HG03432 (cell line): ENCODE measurements around the gene NFKB1.

Experiments
- ATAC-seq: cut with Tn5 transposase; IDR thresholded peaks from one replicate; pipeline ENCODE4 v1.9.1; 2021; ENCODE audit warnings: mild to moderate bottlenecking, moderate library complexity; ENCODE audit not compliant: unreplicated experiment

NFKB1 gene

GRCh38 chr4:102620697-102621497 is 119.7 kb downstream of the NFKB1 start:
- ATAC-seq = peak; percentile 69

DNA sequence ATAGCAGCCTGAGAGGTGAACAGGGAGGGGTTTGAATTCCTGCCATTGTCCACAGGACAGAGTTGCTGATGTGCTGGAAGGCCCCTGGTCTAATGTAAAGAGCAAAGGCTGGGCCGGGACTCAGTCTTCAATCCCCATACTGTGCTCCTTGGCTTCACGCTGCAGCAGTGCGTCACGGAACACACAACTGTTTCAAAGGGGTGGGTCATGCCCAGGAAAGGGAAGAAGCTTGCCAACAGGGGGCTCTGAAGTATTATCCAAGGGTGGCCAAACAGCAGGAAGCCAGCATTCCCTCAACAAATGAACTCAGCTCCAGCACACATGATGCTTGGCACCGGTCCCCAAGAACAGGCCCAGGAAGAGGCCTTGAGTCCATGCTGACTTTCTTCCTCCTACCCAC is 122.5 kb downstream of the NFKB1 start:
- ATAC-seq = no peak

DNA sequence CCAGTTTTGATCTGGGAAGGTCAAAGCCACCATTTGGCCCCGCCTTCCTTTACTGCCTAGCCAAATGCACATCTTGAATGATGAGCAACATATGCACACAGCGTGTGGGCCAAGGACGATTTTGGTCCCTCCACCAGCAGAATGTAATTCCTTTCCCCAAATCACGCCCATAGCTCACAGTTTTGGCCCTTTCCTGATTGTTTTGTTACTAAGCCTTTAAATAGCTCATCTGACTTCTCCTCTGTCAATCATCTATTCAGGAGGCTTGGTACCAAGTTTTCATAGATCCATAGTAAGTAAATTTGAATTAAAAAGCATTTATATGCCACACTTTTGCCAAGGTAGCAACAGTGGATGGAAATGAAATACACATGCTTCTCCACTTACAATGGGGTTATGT is 123.3 kb downstream of the NFKB1 start:
- no peak for ATAC-seq

GRCh38 chr4:102625232-102625930 is 124.2 kb downstream of the NFKB1 start:
- ATAC-seq = peak; percentile 92

DNA sequence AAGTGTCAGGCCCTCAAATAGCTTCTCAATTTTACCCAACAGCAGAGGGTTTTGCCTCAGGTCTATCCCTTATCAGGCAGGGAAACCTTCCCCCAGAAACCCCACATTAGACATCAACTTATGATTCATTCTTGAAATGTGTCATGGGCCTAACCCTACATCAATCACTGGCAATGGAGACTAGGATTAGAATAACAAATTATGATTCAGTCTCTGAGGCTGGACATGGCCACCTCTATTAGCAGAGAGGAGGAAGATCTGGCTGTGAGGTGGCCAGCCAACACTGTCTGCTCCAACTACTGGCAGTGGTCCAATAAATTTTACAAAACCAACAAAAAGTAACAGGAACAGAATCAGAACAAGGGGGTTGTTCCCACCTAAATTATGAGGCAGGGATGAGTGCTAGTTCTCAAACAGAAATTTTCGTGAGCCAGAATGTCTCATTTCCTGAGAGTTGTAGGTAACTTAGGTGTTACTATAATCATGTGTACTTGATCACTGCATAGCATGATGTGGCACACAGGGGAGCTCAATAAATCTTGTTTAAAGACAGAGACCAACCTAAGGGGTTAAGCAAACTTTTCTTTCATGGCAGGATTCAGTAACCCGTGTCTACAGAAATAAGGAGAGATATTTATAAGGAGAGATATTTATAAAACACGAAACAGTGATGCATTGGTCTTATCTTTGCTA is 126.8 kb downstream of the NFKB1 start:
- peak; percentile 53 for ATAC-seq

GRCh38 chr4:102629673-102630072 is 128.5 kb downstream of the NFKB1 start:
- ATAC-seq = no peak

DNA sequence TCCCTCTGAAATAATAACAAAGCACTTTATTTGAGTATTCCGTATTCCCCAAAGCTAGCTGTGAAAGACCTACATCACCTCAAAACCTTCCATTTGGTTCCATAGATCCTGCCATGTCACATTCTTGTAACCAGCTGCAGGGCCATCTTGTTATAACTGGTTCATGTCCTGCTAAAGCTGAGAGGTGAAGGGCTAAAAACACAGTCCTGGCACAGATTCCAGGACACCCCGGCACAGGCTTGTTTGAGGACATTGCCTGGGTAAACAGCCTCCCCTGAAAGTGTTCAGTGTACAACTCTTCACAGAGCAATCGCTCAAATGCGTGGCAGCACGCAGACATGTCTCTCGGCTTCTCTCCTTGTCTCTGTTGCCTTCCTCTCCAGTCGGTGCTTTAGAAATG is 130.5 kb downstream of the NFKB1 start:
- ATAC-seq = no peak

DNA sequence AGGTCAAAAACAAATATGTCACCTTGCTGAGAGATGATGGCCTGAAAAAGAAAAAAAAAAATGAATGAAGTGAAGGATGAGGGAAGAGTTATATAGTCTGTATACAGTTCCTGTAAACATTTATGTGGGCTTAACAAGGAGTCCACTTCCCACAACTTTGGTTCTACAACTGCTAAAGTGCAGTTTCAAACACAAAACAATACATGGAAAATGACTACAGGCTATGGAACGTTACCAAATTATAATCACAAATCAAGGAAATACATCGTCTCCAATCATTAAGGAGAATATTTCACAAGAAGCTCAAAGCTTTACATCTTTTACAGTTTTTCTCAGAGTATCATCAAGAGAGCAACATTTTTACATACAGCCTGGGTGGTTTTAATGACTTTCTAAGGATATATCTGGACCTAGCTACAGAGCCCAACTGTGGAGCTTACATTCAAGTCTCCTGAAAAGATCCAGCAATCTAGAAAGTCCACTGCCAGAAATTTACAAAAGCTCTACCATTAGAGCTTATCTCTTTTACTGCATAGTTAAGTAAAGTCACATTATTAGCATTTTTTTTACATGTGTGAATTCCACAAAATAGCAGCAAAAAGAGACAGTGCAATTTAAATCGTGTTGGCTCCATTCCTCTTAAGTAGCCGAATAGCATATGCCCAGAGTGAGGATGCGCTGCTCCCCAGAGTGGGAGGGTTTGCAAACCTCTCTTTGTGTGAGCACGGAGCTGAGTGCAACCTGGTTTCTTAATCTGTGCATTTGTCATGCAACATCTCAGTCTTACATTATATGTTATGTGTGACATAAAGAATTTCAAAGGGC is 131.3 kb downstream of the NFKB1 start:
- ATAC-seq = no peak

DNA sequence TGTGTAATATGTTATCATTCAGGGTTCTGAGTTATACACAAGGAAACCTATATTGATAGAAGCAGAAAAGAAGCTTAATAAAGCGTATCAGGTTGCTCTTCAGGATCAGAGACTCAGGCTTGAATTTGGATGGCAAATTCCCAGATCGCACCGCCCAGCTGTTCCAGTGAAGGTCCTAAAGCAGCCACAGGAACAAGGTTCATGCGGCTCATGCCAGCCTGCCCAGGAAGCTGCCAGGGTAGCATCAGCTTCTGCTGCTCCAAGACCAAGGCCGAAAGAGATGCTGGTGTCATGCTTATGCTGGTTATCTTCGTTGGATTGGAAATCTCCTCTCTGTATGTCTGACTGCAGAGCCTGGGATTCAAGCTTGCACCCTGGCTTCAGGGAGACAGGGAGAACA is 131.9 kb downstream of the NFKB1 start:
- no peak for ATAC-seq

GRCh38 chr4:102637391-102637790 is 136.2 kb downstream of the NFKB1 start:
- no peak for ATAC-seq

DNA sequence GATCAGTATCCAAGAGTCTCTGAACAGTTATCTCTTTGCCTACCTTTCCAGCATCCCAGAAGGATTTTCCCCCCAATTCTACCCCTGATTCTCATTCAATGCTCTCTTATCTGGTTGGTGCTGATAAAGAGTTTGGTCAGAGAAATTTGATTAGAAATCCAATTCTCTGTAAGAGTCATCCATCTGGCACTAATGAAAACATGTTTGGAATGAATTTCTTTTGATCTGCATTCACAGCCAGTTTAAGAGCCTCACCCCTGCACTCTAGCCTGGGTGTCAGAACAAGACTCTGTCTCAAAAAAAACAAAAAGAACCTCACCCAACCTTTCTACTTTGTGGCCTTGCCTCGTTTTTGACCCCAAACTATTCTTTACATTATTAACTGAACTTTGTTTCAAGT is 137.5 kb downstream of the NFKB1 start:
- ATAC-seq = no peak

GRCh38 chr4:102639598-102639997 is 138.4 kb downstream of the NFKB1 start:
- ATAC-seq = no peak

DNA sequence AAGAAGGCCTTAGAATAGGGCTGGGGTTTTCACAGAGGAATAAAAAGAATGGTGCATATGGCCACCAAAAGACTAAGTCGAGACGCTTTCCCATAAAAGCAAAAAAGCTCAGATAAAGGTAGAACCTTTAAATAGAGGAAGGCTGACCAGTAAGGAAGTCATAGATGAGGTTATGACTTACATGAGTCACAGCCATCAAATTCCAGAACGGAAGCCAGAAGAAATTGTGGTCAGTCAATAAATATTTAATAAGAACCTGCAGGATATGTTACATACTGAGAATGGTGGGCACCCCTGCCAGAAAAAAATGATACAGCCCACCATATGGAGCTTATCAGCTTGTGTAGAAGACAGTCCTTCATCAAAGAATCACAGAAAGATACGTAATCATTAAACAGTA is 139.5 kb downstream of the NFKB1 start:
- no peak for ATAC-seq

- no peak for ATAC-seq
Observed at GRCh38 chr4:102641793-102642192, 140.6 kb downstream of the NFKB1 start.

- no peak for ATAC-seq
Observed at GRCh38 chr4:102642631-102643298, 141.6 kb downstream of the NFKB1 start.

GRCh38 chr4:102647117-102647516 is 146.0 kb downstream of the NFKB1 start:
- no peak for ATAC-seq

DNA sequence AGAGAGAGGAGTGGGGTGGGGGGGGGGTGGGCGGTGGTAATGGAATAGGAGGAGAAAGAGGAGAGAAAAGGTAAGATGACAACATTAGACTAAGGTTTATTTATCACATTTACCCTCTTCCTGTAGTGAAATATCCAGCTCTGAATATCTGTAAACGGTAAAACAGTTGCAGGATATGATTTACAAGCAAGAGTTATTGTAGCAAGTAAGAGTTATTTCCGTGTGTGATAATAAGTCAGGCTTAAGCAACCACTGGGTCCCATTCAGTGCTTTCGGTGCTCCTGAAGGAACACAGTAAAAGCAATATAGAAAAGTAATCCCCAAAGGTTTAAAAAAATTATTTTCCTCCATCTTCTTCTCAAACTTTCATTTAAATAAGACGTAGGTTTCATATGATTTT is 156.0 kb downstream of the NFKB1 start:
- ATAC-seq = no peak

DNA sequence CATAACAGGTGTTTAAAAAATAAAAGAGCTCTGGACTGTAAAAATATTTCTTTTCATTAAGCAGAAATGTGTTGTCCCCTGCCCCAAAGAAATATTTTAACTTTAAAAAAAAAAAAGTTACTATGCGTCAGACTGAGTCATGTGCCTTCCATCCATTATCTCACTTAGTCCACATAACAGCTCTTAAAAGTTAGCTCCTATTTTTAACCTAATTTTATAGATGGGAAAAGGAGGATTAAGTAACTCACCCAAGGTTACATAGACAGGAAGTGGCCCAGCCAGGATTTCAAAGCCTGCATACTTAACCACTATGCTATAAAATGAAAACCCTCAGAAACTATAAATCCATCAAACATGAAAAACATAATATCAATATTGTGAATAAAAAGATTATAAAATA is 161.9 kb downstream of the NFKB1 start:
- no peak for ATAC-seq

DNA sequence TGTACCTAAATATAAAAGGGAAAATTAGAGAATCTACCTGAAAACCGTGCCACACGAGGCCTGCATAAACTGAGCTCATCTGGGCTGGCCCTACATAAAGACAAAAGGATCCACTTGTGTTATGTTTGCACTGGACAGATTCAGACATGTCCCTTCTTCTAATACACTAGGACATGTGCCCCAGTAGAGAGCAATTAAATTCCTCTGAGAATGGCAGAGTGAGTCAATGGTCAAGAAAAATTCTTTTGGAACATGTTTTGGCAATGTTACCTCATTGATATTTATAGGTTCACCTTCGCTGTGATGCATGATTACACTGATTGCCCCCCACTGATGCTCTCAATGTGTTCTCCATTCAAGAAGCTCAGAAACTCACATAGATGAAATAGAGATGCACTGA is 164.4 kb downstream of the NFKB1 start:
- ATAC-seq = no peak
